GM18505 (cell line): ENCODE data around the gene GRIN3A.
"Not testable (repeated sequence)": the region's sequence is repeated elsewhere in the genome, so short reads cannot be mapped to it uniquely, and the experiment has no call there.

Experiments
- ATAC-seq: cut with Tn5 transposase; IDR thresholded peaks from one replicate; pipeline ENCODE4 v1.9.1; 2021; ENCODE audit not compliant: unreplicated experiment
- POLR2A ChIP-seq: IDR thresholded peaks from 4 replicates; pipeline ENCODE4 v1.6.1; 2011; ENCODE audit warnings: borderline replicate concordance; ENCODE audit not compliant: insufficient read depth, insufficient read length; ENCODE audit errors: extremely low read depth

Gene GRIN3A

DNA sequence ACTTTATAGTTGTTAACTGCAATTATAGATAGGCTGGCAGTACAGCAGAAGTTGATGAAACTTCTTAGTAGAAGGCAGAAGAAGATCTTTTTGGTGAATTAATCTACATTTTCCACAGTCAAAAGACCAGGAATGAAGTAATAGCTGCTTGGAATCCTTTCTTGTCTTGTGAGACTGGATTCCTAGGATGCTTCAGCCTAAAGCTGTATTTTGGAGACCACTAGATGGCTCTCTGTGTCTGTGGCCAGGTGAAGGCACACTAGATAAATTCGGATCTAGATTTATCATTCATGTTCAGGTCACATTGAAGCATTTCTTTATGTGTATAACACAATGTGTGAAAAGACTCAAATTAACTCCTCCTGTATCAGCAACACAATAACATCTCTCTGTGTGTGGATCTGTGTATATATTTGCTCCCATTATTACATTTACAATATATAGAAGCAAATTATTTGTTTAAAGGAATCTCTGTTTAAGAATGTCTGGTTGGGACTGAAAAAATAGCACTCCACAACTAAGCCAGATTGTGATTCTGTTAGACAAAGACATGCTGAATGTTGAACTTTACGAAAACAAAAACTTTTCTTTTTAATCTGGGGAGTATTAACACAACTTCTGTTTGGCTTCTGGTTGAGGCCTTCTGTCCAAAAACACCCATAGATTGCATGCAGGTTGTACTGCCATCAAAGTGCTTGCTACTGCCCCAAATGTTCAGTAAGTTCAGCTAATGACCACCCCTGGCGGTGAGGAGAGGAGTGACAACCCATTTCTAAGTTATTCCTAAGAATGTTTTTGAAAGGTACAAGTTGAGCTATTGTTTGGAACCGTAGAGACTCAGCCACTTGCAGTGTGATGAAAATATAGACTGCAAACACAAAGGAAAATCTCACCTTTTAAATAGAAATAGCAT is 10.6 kb downstream of the GRIN3A start:
- peak; percentile 90 for ATAC-seq
- TF ChIP-seq POLR2A = no peak

DNA sequence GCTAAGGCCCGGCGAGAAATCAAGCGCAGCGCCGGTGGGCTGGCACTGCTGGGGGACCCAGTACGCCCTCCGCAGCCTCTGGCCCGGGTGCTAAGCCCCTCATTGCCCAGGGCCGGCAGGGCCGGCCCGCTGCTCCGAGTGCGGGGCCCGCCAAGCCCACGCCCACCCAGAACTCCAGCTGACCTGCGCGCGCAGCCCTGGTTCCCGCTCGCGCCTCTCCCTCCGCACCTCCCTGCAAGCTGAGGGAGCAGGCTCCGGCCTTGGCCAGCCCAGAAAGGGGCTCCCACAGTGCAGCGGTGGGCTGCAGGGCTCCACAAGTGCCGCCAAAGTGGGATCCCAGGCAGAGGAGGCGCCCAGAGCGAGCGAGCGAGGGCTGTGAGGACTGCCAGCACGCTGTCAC is 14.2 kb downstream of the GRIN3A start:
- not testable (repeated sequence) for ATAC-seq

GRCh38 chr9:101718192-101718591 is 20.3 kb downstream of the GRIN3A start:
- no peak for ATAC-seq
- TF ChIP-seq POLR2A = no peak

DNA sequence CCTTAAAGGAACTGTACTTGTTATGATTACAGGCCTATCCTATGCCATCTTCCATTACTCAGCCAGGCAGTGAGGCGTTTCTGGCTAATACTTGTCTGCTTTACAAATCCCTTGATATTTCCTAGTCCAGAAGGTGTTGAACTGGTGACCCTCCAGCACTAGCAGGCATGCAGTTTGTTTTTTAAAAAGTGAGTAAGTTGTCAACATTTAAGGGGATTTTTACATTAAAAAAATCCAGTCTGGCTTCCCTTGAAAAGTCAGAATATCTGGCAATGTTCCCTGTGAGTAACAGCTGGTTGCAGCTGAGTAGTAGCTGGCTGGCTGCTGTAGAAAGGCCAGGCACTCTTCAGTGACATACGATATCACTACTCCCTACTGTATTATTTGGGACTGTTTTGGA is 21.8 kb downstream of the GRIN3A start:
- no peak for ATAC-seq
- TF ChIP-seq POLR2A = no peak

DNA sequence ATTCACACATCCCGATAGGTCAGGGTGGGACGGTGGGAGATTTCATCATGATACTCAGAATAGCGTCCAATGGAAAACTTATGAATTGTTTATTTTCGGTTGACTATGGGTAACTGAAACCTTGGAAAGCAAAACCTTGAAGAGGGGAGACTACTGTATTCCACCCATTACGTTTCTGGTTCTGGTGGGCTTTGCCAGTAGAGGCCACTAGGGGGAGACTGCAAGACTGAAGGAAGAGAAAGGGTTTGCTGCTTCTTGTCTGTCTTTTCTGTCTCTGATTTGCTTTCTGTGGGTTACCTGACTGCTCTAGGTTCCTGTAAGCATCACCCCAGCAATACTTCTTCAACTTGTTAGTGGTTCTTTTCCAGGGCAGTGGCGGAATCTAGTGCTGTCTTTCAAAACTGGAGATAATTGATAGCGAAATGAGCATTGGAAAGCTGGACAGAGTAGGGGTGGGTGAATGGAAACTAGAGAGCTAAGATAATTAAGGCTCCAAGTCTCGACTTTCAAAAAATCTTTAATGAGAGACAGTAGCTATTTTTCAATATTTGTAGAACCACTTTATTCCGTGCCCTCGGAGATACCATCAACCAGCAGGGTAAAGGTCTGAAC is 27.0 kb downstream of the GRIN3A start:
- peak; percentile 86 for ATAC-seq

DNA sequence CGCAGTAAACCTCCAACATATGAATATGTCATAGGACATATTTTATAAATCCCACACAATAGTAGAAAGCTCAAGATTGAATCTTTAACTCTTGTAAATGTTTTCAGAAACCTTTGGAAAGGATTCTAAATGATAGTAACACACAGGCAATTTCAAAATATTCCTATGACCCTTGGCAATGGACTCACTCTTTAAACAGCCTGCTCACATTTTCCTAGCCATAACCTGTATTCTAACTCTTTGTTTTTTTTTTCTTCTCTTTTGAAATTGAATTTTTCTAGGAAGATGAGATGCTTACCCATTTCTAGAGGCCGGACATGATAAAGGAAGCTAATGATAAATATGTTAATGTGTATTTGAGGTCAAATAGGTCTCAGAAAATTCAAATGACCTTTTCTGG is 29.6 kb downstream of the GRIN3A start:
- ATAC-seq = no peak
- no peak for TF ChIP-seq POLR2A

More for the DNA sequence above, 27.0 kb downstream of the GRIN3A start:
- no peak for TF ChIP-seq POLR2A

DNA sequence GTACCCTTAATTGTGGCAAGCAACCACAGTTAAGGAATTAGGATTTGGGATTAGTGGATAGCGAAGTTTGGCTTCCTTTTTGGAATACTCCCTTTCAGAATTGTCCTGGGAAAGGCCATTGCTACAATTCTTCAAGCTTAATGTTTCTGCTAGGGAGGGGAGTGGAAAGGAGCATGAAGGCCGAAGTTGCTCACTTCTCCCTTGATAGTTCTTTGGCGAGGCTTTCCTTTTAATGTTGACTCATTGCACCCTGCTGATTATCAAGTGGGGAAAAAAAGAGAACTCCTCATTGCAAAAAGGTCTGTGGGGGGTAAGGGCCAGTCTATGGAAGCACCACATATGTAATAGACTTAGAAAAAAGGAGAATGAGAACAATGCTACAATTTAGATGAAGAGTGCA is 30.7 kb downstream of the GRIN3A start:
- ATAC-seq = no peak
- no peak for TF ChIP-seq POLR2A

- ATAC-seq = no peak
Measured at GRCh38 chr9:101706997-101707396, 31.4 kb downstream of the GRIN3A start.

DNA sequence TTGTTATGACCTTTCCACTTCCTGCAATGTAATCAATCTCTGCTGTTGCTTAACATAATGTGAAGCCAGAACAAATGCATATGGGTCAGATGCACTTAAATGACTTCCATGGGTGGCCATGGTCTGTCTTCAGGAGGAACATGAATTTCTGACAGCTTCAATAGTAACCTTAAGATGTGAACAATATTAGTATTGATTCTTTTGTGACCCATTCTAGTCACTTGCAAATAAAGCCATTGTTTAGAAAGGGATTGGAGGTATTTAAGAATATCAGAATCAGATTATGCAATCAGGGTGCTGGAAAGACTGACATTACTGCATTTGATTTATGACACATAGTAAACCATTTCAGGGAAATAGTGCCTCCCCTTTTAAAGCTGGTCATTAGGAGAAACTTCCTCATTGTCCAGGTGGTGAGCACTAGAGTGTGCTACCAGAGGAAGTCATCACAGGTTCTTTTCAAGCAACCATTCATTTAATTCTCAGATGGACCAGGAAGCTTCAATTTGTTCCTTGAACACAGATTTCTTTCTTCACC is 32.1 kb downstream of the GRIN3A start:
- ATAC-seq = no peak
- no peak for TF ChIP-seq POLR2A

More at GRCh38 chr9:101706997-101707396, 31.4 kb downstream of the GRIN3A start:
- no peak for TF ChIP-seq POLR2A

GRCh38 chr9:101705135-101705661 is 33.2 kb downstream of the GRIN3A start:
- no peak for TF ChIP-seq POLR2A
- ATAC-seq = peak; percentile 81

- ATAC-seq = no peak
Measured at GRCh38 chr9:101702257-101702656, 36.2 kb downstream of the GRIN3A start.

GRCh38 chr9:101693546-101694336 is 44.7 kb downstream of the GRIN3A start:
- ATAC-seq = no peak
- no peak for TF ChIP-seq POLR2A

More at GRCh38 chr9:101702257-101702656, 36.2 kb downstream of the GRIN3A start:
- no peak for TF ChIP-seq POLR2A

DNA sequence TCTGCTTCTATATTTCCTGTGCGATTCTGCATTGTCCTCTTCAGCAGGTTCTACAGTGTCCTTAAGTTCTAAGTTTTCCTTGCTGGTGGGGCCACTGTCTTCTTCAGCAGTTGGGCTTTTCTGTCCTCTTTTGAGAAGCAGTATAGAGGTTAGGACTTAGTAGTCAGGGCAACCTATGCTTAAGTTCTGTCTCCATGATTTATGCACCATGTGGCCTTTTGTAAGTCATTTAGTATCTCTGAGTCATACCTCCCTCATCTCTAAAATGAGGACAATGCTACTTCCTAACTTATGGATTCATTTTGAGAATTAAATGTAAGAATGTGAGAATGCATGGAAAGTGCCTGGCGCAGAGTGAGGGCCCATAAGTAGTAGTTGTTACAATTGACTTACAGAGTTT is 46.8 kb downstream of the GRIN3A start:
- no peak for ATAC-seq
- TF ChIP-seq POLR2A = no peak

GRCh38 chr9:101689039-101689438 is 49.4 kb downstream of the GRIN3A start:
- no peak for ATAC-seq
- no peak for TF ChIP-seq POLR2A

DNA sequence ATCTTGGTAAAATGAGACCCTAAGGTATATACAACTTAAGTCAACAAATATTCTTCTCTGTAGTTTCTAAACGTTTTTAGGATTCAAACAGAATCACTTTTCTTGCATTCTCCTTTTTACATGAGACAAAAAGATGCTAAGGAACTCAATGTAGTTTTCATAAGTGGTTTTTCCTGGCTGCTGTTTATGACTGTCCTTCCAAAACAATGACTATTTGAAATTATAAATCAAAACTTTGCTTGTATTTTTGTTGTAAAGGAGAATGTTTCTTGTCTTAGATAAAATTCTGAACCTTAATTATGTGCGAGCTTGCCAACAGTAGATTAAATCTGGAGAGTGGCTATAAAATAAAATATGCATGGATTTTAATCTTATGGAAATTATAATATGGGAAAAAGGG is 53.8 kb downstream of the GRIN3A start:
- no peak for ATAC-seq
- TF ChIP-seq POLR2A = no peak
